ENCODE measurements around the gene NAP1L5. TPM values are rescaled to one million over a fixed set of nuclear protein-coding genes. Genes with fewer than 3 reads are reported as not detected.

The NAP1L5 gene
- total RNA-seq = 1 to 10 TPM; 3.5 to 3.9 TPM

DNA sequence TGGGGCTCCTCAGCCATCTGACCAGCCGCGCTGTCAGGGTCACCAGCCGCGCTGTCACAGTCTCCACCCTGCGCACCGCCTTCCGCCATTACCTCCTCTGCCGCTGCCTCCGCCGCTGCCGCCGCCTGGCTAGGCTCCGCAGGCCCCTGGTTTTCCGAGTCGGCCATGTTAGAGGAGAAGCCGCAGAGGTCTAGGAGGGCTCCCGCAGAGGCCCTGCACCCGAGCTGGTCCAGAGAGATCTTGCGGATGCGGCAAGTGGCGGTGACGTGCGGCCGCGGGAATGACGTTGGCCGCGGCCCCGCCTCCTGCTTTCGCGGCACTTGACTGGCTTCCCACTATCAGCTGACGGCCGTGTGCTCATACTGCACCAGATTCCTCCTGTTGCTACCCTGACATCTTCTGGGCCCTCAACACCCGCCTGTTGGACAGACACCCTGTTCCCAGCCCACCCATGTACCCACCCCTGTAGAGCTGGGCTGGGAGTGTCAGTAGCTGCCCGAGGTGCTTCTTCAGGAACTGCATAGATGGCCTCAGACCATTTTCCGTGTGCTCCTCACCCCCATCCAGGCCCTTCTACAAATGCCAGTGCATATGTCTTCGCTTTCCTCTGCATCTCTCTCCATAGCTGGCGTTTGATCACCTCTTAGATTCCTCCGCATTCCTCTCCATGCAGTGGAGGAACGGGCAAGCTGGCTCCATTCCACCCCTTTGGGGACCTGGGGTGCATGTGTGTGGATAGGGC is at the start of gene NAP1L5:
Gene NAP1L5 (minus strand): TSS at position 242 of the 742 bp plus-strand sequence. CDS start 75 bp downstream, at position 167.
- H3K4me1 Mint-ChIP-seq (ENCODE audit: low read depth) = peaks cover 11% of the 10 kb centered on the region
- H3K4me3 Mint-ChIP-seq = peak within 1 kb of the TSS; percentile 82
- DNase-seq = peak; percentile 74
- H3K9me3 Mint-ChIP-seq = no peaks in the 10 kb centered on the region
- CTCF ChIA-PET = interaction anchor here (0.9 to 1.6 kb wide), 3 partner anchors 25 to 158 kb away, joined by 3 to 5 read pairs (median 3); no protein-coding TSS in a partner anchor
- peak within 1 kb of the TSS; percentile 78 for H3K27ac Mint-ChIP-seq
- intact Hi-C loops (cut with micrococcal nuclease) = loop anchor here (5.0 kb wide), 1 partner anchor 415 kb away; the partner anchor contains the start of gene TIGD2
- no peaks in the 10 kb centered on the region for H3K27me3 Mint-ChIP-seq (ENCODE audit: low read depth)
- H3K36me3 Mint-ChIP-seq (ENCODE audit: low read depth) = peaks cover 2% of the 10 kb centered on the region

DNA sequence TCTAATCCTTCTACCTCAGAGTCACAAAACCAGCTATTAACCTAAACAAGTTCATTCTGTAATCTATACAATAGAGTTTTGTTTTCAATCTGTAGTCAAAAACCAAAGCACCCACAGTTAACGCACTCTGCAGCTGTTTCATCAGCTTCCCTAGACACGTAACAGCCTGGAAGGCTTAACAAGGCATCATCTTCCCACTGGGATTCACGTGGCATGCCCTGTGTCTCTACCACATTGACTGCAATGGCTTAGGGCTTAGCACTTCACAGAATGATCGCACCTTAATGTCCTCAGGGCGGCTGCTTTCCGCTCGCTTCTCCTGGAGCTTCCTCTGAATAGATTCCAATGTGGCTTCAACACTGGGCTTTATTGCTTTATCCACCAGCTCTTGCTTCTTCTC is 49.7 kb upstream of the NAP1L5 start:
- no peaks in the 10 kb centered on the region for H3K4me1 Mint-ChIP-seq (ENCODE audit: low read depth)
- H3K9me3 Mint-ChIP-seq = no peaks in the 10 kb centered on the region
- intact Hi-C loops (cut with micrococcal nuclease) = no loop called here
- no peak for DNase-seq
- no peaks in the 10 kb centered on the region for H3K27me3 Mint-ChIP-seq (ENCODE audit: low read depth)
- CTCF ChIA-PET = no interaction called here
- no peak overlapping the region for H3K27ac Mint-ChIP-seq
- no peak overlapping the region for H3K4me3 Mint-ChIP-seq
- H3K36me3 Mint-ChIP-seq (ENCODE audit: low read depth) = peaks cover 4% of the 10 kb centered on the region

GRCh38 chr4:88746206-88746605 is 48.6 kb upstream of the NAP1L5 start:
- Mint-ChIP-seq H3K4me1 (ENCODE audit: low read depth) (no peaks in the 10 kb centered on the region), H3K36me3 (ENCODE audit: low read depth) (peaks cover 4% of the 10 kb centered on the region), H3K4me3 (no peak overlapping the region), H3K9me3 (no peaks in the 10 kb centered on the region), H3K27me3 (ENCODE audit: low read depth) (no peaks in the 10 kb centered on the region), H3K27ac (no peak overlapping the region)
- DNase-seq = no peak
- intact Hi-C loops (cut with micrococcal nuclease) = no loop called here
- CTCF ChIA-PET = no interaction called here

- Mint-ChIP-seq H3K4me1 (ENCODE audit: low read depth) (no peaks in the 10 kb centered on the region), H3K27me3 (ENCODE audit: low read depth) (no peaks in the 10 kb centered on the region), H3K36me3 (ENCODE audit: low read depth) (peaks cover 4% of the 10 kb centered on the region), H3K27ac (no peak overlapping the region), H3K9me3 (no peaks in the 10 kb centered on the region), H3K4me3 (no peak overlapping the region)
- intact Hi-C loops (cut with micrococcal nuclease) = no loop called here
- CTCF ChIA-PET = interaction anchor here (0.6 to 0.7 kb wide), 2 partner anchors 22 to 23 kb away, joined by 3 to 4 read pairs; no protein-coding TSS in a partner anchor
- no peak for DNase-seq
These were observed 48.0 kb upstream of the NAP1L5 start for GRCh38 chr4:88745581-88746163.

GRCh38 chr4:88745175-88745574 is 47.5 kb upstream of the NAP1L5 start:
- Mint-ChIP-seq H3K4me1 (ENCODE audit: low read depth) (no peaks in the 10 kb centered on the region), H3K36me3 (ENCODE audit: low read depth) (peaks cover 4% of the 10 kb centered on the region), H3K27me3 (ENCODE audit: low read depth) (no peaks in the 10 kb centered on the region), H3K27ac (no peak overlapping the region), H3K9me3 (no peaks in the 10 kb centered on the region), H3K4me3 (no peak overlapping the region)
- DNase-seq = no peak
- CTCF ChIA-PET = interaction anchor here (0.6 to 0.7 kb wide), 2 partner anchors 23 to 24 kb away, joined by 3 to 4 read pairs; no protein-coding TSS in a partner anchor
- intact Hi-C loops (cut with micrococcal nuclease) = no loop called here

- no peak for DNase-seq
- Mint-ChIP-seq H3K27me3 (ENCODE audit: low read depth) (no peaks in the 10 kb centered on the region), H3K9me3 (no peaks in the 10 kb centered on the region), H3K27ac (no peak overlapping the region), H3K36me3 (ENCODE audit: low read depth) (peaks cover 4% of the 10 kb centered on the region), H3K4me3 (no peak overlapping the region), H3K4me1 (ENCODE audit: low read depth) (no peaks in the 10 kb centered on the region)
- intact Hi-C loops (cut with micrococcal nuclease) = no loop called here
- CTCF ChIA-PET = no interaction called here
These were observed 47.0 kb upstream of the NAP1L5 start for GRCh38 chr4:88744609-88745008.

GRCh38 chr4:88743696-88744095 is 46.1 kb upstream of the NAP1L5 start:
- H3K27ac Mint-ChIP-seq = no peak overlapping the region
- CTCF ChIA-PET = no interaction called here
- no peaks in the 10 kb centered on the region for H3K27me3 Mint-ChIP-seq (ENCODE audit: low read depth)
- no peak for DNase-seq
- intact Hi-C loops (cut with micrococcal nuclease) = no loop called here
- H3K4me1 Mint-ChIP-seq (ENCODE audit: low read depth) = peaks cover 3% of the 10 kb centered on the region
- no peaks in the 10 kb centered on the region for H3K9me3 Mint-ChIP-seq
- H3K4me3 Mint-ChIP-seq = no peak overlapping the region
- peaks cover 1% of the 10 kb centered on the region for H3K36me3 Mint-ChIP-seq (ENCODE audit: low read depth)

DNA sequence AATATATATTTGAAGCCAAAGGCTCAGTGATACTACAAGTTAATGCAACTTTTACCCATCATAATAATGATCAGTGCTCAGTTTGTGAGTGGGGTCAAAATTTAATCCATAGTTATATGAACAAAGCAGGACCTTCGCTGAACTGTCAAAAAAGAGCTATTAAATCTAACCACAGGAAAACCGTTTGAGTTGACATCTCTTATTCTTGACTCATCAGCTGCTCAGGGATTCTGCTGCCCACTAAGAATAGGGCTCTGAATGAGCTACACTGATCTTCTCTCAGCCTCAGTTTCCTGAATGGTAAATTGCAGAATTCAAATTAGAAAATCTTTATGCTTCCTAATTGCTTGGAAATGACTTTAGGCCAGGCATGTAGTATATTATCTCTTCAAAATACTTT is 44.9 kb upstream of the NAP1L5 start:
- H3K4me1 Mint-ChIP-seq (ENCODE audit: low read depth) = peaks cover 15% of the 10 kb centered on the region
- H3K36me3 Mint-ChIP-seq (ENCODE audit: low read depth) = no peaks in the 10 kb centered on the region
- H3K4me3 Mint-ChIP-seq = no peak overlapping the region
- no peak overlapping the region for H3K27ac Mint-ChIP-seq
- no peak for DNase-seq
- CTCF ChIA-PET = no interaction called here
- intact Hi-C loops (cut with micrococcal nuclease) = no loop called here
- no peaks in the 10 kb centered on the region for H3K27me3 Mint-ChIP-seq (ENCODE audit: low read depth)
- no peaks in the 10 kb centered on the region for H3K9me3 Mint-ChIP-seq

DNA sequence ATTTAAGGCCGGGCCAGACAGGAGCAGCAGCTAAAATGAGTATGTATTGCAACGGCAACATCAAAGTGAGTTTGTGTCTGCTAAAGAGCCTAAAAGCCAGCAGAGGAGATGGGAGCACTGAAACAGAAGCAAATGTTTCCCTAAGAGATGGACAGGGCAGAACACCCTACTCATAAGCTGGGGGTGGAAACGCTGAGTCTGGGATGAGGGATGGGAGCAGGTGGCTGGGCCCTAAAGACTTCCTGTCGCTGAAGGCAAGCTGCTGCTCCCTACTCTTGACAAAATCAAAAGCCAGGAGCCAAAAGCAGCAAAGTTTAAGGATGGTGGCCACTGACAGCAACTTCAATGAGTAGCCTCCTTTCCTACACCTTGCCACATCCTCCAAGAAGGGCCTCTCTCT is 40.6 kb upstream of the NAP1L5 start:
- H3K27me3 Mint-ChIP-seq (ENCODE audit: low read depth) = no peaks in the 10 kb centered on the region
- H3K4me1 Mint-ChIP-seq (ENCODE audit: low read depth) = peaks cover 20% of the 10 kb centered on the region
- no peaks in the 10 kb centered on the region for H3K36me3 Mint-ChIP-seq (ENCODE audit: low read depth)
- CTCF ChIA-PET = interaction anchor here (0.7 kb wide), 1 partner anchor 54 kb away, joined by 3 read pairs; no protein-coding TSS in a partner anchor
- H3K4me3 Mint-ChIP-seq = no peak overlapping the region
- no peaks in the 10 kb centered on the region for H3K9me3 Mint-ChIP-seq
- no peak overlapping the region for H3K27ac Mint-ChIP-seq
- DNase-seq = no peak
- intact Hi-C loops (cut with micrococcal nuclease) = no loop called here

DNA sequence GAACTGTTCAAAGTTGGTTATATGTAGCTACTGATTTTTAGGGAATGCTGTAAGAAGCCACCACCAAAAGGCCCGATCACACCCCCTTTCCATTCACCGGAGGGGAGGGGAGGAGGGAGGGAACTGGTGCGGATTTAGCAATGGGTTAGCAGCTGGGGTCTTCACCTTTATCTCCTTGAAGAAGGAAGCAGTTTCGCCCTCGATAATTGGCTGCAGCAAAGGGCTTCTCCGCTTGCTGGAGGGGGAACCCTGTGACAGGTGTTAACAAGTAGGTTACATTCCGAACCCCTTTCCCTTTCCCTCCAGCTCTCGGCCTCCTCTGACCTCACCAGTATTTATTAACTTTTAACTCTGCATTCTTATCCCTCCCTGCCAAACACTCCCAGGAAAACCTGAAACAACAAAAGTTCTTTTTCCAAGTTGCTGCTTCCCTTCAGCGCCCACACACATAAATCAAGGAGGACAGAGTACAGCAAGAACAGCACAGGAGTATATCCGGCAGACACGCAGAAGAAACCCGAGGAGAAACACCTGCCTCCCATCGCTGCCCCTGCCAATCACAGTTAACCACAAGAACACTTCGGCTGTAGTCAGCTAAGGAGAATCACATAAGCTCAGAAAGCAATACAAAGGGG is 39.8 kb upstream of the NAP1L5 start:
- peak overlapping the region; percentile 9 for H3K27ac Mint-ChIP-seq
- no peaks in the 10 kb centered on the region for H3K27me3 Mint-ChIP-seq (ENCODE audit: low read depth)
- H3K36me3 Mint-ChIP-seq (ENCODE audit: low read depth) = no peaks in the 10 kb centered on the region
- peak overlapping the region; percentile 58 for H3K4me3 Mint-ChIP-seq
- peak; percentile 70 for DNase-seq
- CTCF ChIA-PET = interaction anchor here (0.6 to 0.7 kb wide), 3 partner anchors 54 to 125 kb away, joined by 3 read pairs; no protein-coding TSS in a partner anchor
- intact Hi-C loops (cut with micrococcal nuclease) = loop anchor here (1.0 to 2.0 kb wide), 3 partner anchors 25 to 144 kb away; no protein-coding TSS in a partner anchor
- peaks cover 20% of the 10 kb centered on the region for H3K4me1 Mint-ChIP-seq (ENCODE audit: low read depth)
- H3K9me3 Mint-ChIP-seq = no peaks in the 10 kb centered on the region

DNA sequence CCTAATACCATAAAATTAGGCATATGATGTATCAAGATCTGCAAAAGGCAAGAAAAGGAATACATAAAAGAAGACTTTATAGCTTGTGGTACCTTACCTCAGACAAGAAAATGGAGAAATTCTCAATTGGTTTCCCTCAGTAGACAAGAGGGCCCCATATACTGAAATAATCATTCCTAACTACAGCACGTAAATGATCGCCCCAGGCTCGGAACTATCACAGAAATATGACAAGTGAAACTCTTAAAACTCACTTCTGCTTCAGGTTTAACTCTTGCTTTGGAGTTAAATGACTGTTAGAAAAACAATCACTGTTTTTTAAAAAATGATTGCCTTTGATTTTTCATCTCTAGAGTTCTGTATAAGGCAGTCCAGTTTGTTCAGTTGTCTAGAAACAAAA is 38.6 kb upstream of the NAP1L5 start:
- intact Hi-C loops (cut with micrococcal nuclease) = loop anchor here (2.0 kb wide), 2 partner anchors 23 to 57 kb away; no protein-coding TSS in a partner anchor
- DNase-seq = no peak
- CTCF ChIA-PET = interaction anchor here (0.9 to 1.5 kb wide), 2 partner anchors 11 to 30 kb away, joined by 3 to 5 read pairs; no protein-coding TSS in a partner anchor
- H3K27ac Mint-ChIP-seq = no peak overlapping the region
- no peaks in the 10 kb centered on the region for H3K27me3 Mint-ChIP-seq (ENCODE audit: low read depth)
- no peak overlapping the region for H3K4me3 Mint-ChIP-seq
- peaks cover 20% of the 10 kb centered on the region for H3K4me1 Mint-ChIP-seq (ENCODE audit: low read depth)
- no peaks in the 10 kb centered on the region for H3K36me3 Mint-ChIP-seq (ENCODE audit: low read depth)
- H3K9me3 Mint-ChIP-seq = no peaks in the 10 kb centered on the region

GRCh38 chr4:88735564-88735963 is 37.9 kb upstream of the NAP1L5 start:
- DNase-seq = no peak
- no peaks in the 10 kb centered on the region for H3K9me3 Mint-ChIP-seq
- H3K27me3 Mint-ChIP-seq (ENCODE audit: low read depth) = no peaks in the 10 kb centered on the region
- intact Hi-C loops (cut with micrococcal nuclease) = no loop called here
- H3K4me3 Mint-ChIP-seq = no peak overlapping the region
- CTCF ChIA-PET = interaction anchor here (0.9 to 1.5 kb wide), 4 partner anchors 10 to 288 kb away, joined by 3 to 5 read pairs (median 3); no protein-coding TSS in a partner anchor
- no peak overlapping the region for H3K27ac Mint-ChIP-seq
- H3K36me3 Mint-ChIP-seq (ENCODE audit: low read depth) = no peaks in the 10 kb centered on the region
- peaks cover 20% of the 10 kb centered on the region for H3K4me1 Mint-ChIP-seq (ENCODE audit: low read depth)
